CD4-positive, alpha-beta T cell (primary cell): ENCODE data around the gene MRPL54. TPM values are rescaled to one million over a fixed set of nuclear protein-coding genes. Genes with fewer than 3 reads are reported as not detected.
"Not testable (repeated sequence)": the region's sequence is repeated elsewhere in the genome, so short reads cannot be mapped to it uniquely, and the experiment has no call there.

Experiments used
- ATAC-seq: fragments of 200-7000 bp; cut with Tn5 transposase; one replicate; pipeline ENCODE4 v1.10.0; 2022; ENCODE audit warnings: mild to moderate bottlenecking; ENCODE audit not compliant: poor library complexity
- CTCF ChIA-PET: fragments of 350-600 bp; sonication (Branson Sonifier 250); formaldehyde crosslinking; loops from one replicate; lab custom pipeline; 2021; ENCODE audit warnings: antibody characterized with exemption, inconsistent platforms; lab: Charles Lee
- POLR2A ChIA-PET: fragments of 350-600 bp; sonication (Branson Sonifier 250); formaldehyde crosslinking; loops from one replicate; lab custom pipeline; 2021; ENCODE audit warnings: antibody characterized with exemption, inconsistent platforms; lab: Charles Lee
- DNase-seq, 14 experiments: peaks; one replicate each; pipeline ENCODE4 v3.0.0-alpha.2; 2013 to 2020; ENCODE audit warnings: mixed read lengths in 2 of 14
- H3K27ac ChIP-seq, 2 donors: one replicate each; pipeline versions ENCODE4 v1.5.1 to v1.7.0; 2013; ENCODE audit warnings: low read length in 2 of 2, low read depth in 1 of 2, mild to moderate bottlenecking in 1 of 2
- H3K27me3 ChIP-seq, 2 experiments: 1 replicate in 1 of 2; 2 replicates in 1 of 2; pipeline versions ENCODE4 v1.6.1 to v1.7.0; 2013; ENCODE audit warnings: low read length in 2 of 2, control low read depth in 1 of 2, mild to moderate bottlenecking in 1 of 2, moderate library complexity in 1 of 2; ENCODE audit not compliant: insufficient read depth in 2 of 2, control insufficient read depth in 1 of 2
- H3K36me3 ChIP-seq: one replicate; pipeline ENCODE4 v1.6.1; 2013; ENCODE audit warnings: low read length, control low read depth; ENCODE audit not compliant: insufficient read depth
- H3K4me1 ChIP-seq: one replicate; pipeline ENCODE4 v1.6.1; 2013; ENCODE audit warnings: low read length, control low read depth; ENCODE audit not compliant: insufficient read depth
- H3K4me3 ChIP-seq: one replicate; pipeline ENCODE4 v1.5.1; 2013; ENCODE audit warnings: mild to moderate bottlenecking, low read length, moderate library complexity
- H3K9me3 ChIP-seq, 2 experiments: 1 replicate in 1 of 2; 2 replicates in 1 of 2; pipeline versions ENCODE4 v1.6.1 to v1.7.0; 2013; ENCODE audit warnings: low read length in 2 of 2, mild to moderate bottlenecking in 2 of 2, control low read depth in 1 of 2, moderate library complexity in 1 of 2; ENCODE audit not compliant: control insufficient read depth in 1 of 2, insufficient read depth in 1 of 2
- H3K27ac Mint-ChIP-seq: one replicate; pipeline ENCODE4 v1.8.0; 2020; ENCODE audit warnings: mixed read lengths
- H3K27me3 Mint-ChIP-seq: one replicate; pipeline ENCODE4 v1.8.0; 2021; ENCODE audit warnings: mixed read lengths
- H3K36me3 Mint-ChIP-seq: one replicate; pipeline ENCODE4 v1.8.0; 2021; ENCODE audit warnings: low read depth, mixed read lengths
- H3K4me1 Mint-ChIP-seq: one replicate; pipeline ENCODE4 v1.8.0; 2021; ENCODE audit warnings: low read depth, mixed read lengths
- H3K4me3 Mint-ChIP-seq: one replicate; pipeline ENCODE4 v1.8.0; 2020; ENCODE audit warnings: mild to moderate bottlenecking, mixed read lengths
- H3K9me3 Mint-ChIP-seq: one replicate; pipeline ENCODE4 v1.8.0; 2020; ENCODE audit warnings: mixed read lengths
- intact Hi-C, 2 experiments: fragments of 100-400 bp; cut with DNase I in 1 of 2; cut with micrococcal nuclease in 1 of 2; formaldehyde crosslinking; loops; one replicate each; pipeline versions ENCODE4 v1.15.1 to v1.9.0; 2023 to 2025; cut with DNase I, micrococcal nuclease
- total RNA-seq, 174 experiments: library from RNA in 2 of 174; stranded (reverse) in 2 of 174; gene quantifications; one replicate each; pipeline ENCODE4 v1.2.3 and lab custom pipeline; 2021 to 2026
- TF ChIP-seq, protein P1 (sequence below): fragments of 200-600 bp; IDR thresholded peaks from one replicate; pipeline ENCODE4 v1.8.0; 2022; ENCODE audit warnings: antibody characterized with exemption, mild to moderate bottlenecking

Gene MRPL54
- total RNA-seq, 2 experiments from 2014 or later = 68.9 to 71.1 TPM

DNA sequence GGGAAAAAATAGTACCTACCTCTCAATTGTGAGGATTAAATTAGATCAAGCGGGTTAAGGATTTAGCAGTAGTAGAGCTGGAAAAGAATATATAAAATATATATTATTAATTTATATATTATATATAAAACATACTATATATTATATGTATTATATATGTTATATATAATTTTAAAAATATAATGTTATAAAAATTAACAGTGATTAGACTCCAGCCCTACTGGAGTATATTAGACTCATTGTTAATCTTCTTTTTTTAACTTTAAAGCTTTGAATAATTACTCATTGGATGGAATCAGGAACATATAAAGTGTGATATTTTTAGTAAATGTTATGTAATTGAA, 380 bp upstream of the MRPL54 start:
- TF ChIP-seq, protein P1, sequence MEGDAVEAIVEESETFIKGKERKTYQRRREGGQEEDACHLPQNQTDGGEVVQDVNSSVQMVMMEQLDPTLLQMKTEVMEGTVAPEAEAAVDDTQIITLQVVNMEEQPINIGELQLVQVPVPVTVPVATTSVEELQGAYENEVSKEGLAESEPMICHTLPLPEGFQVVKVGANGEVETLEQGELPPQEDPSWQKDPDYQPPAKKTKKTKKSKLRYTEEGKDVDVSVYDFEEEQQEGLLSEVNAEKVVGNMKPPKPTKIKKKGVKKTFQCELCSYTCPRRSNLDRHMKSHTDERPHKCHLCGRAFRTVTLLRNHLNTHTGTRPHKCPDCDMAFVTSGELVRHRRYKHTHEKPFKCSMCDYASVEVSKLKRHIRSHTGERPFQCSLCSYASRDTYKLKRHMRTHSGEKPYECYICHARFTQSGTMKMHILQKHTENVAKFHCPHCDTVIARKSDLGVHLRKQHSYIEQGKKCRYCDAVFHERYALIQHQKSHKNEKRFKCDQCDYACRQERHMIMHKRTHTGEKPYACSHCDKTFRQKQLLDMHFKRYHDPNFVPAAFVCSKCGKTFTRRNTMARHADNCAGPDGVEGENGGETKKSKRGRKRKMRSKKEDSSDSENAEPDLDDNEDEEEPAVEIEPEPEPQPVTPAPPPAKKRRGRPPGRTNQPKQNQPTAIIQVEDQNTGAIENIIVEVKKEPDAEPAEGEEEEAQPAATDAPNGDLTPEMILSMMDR = no peak
- ChIA-PET CTCF (interaction anchor here (0.7 to 4.9 kb wide), 7 partner anchors 40 to 485 kb away, joined by 3 to 35 read pairs (median 5); partner anchors contain the start of gene YJU2), POLR2A (interaction anchor here (0.7 to 4.7 kb wide), 46 partner anchors 9 to 1958 kb away, joined by 3 to 60 read pairs (median 5); partner anchors contain the start of genes CATSPERD, DAPK3, EEF2 and GADD45B)
- Mint-ChIP-seq H3K27me3 (no peaks in the 10 kb centered on the region), H3K9me3 (no peaks in the 10 kb centered on the region), H3K36me3 (peaks cover 42% of the 10 kb centered on the region), H3K4me1 (peaks cover 33% of the 10 kb centered on the region), H3K27ac (peak overlapping the region; percentile 100), H3K4me3 (peak overlapping the region; percentile 97)
- H3K4me1 ChIP-seq = peaks cover 72% of the 10 kb centered on the region
- ATAC-seq (no peak), DNase-seq (no peak)
- H3K27me3 ChIP-seq = no peaks in the 10 kb centered on the region
- H3K27ac ChIP-seq = peak overlapping the region; percentile 90 to 100
- H3K36me3 ChIP-seq = peaks cover 44% of the 10 kb centered on the region
- intact Hi-C loops = loop anchor here (2.0 to 10.0 kb wide), 5 partner anchors 35 to 327 kb away; partner anchors contain the start of genes EEF2 (in 2 of the 2) and PIP5K1C (in 1 of the 2)
- H3K9me3 ChIP-seq = no peaks in the 10 kb centered on the region
- peak overlapping the region; percentile 83 for H3K4me3 ChIP-seq

DNA sequence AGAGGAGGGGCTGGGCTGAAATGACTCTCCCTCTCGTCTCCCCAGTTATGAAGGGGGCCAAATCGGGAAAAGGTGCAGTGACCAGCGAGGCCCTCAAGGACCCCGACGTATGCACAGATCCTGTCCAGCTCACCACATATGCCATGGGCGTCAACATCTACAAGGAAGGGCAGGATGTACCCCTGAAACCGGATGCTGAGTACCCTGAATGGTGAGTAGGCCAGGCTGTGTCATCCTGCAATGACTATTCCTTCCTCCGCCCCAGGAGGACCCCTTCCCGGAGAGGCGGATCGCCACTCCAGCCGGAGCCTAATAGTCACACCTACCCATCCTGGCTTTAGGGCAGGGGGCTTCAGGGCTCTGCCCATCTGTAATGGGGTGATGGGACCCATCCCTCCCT, 2.6 kb downstream of the MRPL54 start:
- Mint-ChIP-seq H3K36me3 (peaks cover 50% of the 10 kb centered on the region), H3K4me1 (peaks cover 33% of the 10 kb centered on the region), H3K4me3 (no peak overlapping the region), H3K27me3 (no peaks in the 10 kb centered on the region), H3K9me3 (no peaks in the 10 kb centered on the region), H3K27ac (no peak overlapping the region)
- no peak overlapping the region for H3K4me3 ChIP-seq
- ChIA-PET POLR2A (interaction anchor here (0.7 kb wide), 1 partner anchor 13 kb away, joined by 3 read pairs; no protein-coding TSS in a partner anchor), CTCF (interaction anchor here (4.9 kb wide), 1 partner anchor 57 kb away, joined by 35 read pairs; no protein-coding TSS in a partner anchor)
- peaks cover 38% of the 10 kb centered on the region for H3K36me3 ChIP-seq
- intact Hi-C loops = loop anchor here in 1 of 2 experiments (2.0 to 10.0 kb wide), 2 partner anchors 258 to 330 kb away; partner anchors contain the start of gene FZR1
- no peak for ATAC-seq
- H3K9me3 ChIP-seq = no peaks in the 10 kb centered on the region
- H3K4me1 ChIP-seq = peaks cover 48% of the 10 kb centered on the region
- no peak for DNase-seq
- TF ChIP-seq, protein P1 = no peak
- no peak overlapping the region for H3K27ac ChIP-seq
- H3K27me3 ChIP-seq = no peaks in the 10 kb centered on the region

DNA sequence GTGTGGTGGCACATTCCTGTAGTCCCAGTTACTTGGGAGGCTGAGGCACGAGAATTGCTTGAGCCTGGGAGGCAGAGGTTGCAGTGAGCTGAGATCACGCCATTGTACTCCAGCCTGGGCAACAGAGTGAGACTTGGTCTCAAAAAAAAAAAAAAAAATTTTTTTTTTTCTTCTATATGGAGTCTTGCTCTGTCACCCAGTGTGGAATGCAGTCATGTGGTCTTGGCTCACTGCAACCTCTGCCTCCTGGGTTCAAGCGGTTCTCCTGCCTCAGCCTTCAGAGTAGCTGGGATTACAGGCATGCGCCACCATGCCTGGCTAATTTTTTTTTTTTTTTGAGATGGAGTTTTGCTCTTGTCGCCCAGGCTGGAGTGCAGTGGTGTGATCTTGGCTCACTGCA, 3.3 kb downstream of the MRPL54 start:
- POLR2A ChIA-PET, CTCF ChIA-PET, H3K27me3 ChIP-seq, DNase-seq, H3K4me3 ChIP-seq, H3K27ac ChIP-seq, H3K9me3 Mint-ChIP-seq, H3K27me3 Mint-ChIP-seq, ATAC-seq, H3K4me3 Mint-ChIP-seq, H3K9me3 ChIP-seq, H3K27ac Mint-ChIP-seq: not testable (repeated sequence)
- Mint-ChIP-seq H3K4me1 (peaks cover 30% of the 10 kb centered on the region), H3K36me3 (peaks cover 46% of the 10 kb centered on the region)
- intact Hi-C loops = loop anchor here in 1 of 2 experiments (2.0 to 10.0 kb wide), 2 partner anchors 259 to 331 kb away; partner anchors contain the start of gene FZR1
- Histone ChIP-seq H3K36me3 (peaks cover 38% of the 10 kb centered on the region), H3K4me1 (peaks cover 41% of the 10 kb centered on the region)
